NT2/D1 (cell line): ENCODE measurements around the gene FRG2B.
"Not testable (repeated sequence)": the region's sequence is repeated elsewhere in the genome, so short reads cannot be mapped to it uniquely, and the experiment has no call there.

Experiments used
- SUZ12 ChIP-seq: IDR thresholded peaks from 2 replicates; pipeline ENCODE4 v1.6.1; 2011; ENCODE audit not compliant: insufficient read length, insufficient read depth; ENCODE audit errors: extremely low read depth
- YY1 ChIP-seq: IDR thresholded peaks from 2 replicates; pipeline ENCODE4 v1.6.1; 2011; ENCODE audit not compliant: insufficient read length, insufficient read depth
- ZNF274 ChIP-seq: IDR thresholded peaks from 2 replicates; pipeline ENCODE4 v1.6.1; 2011; ENCODE audit warnings: mild to moderate bottlenecking, low read depth, low read length

DNA sequence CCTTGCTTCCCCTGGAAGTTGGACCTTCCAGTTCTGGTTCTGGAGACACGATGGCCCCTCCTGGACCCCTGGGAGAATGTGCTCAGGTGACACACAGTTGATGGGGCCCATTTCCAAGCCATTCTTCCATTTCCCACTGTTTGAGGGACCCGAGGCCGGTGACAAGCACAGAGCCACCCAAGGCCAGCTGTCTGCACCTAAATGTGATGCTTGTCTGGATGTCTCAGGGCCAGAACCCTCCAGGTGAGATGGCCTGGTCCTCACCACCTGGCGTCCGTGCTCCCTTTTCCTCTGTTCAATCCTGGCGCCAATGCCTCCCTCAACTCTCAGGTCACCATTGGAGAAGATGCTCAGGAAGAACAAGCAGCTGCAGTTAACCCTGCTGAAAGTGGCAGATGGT is 33.9 kb upstream of the FRG2B start:
- TF ChIP-seq SUZ12, YY1, ZNF274: not testable (repeated sequence)
